ENCODE measurements around the gene EYA3. TPM values are rescaled to one million over a fixed set of nuclear protein-coding genes. Genes with fewer than 3 reads are reported as not detected.

Gene EYA3
- total and polyA plus RNA-seq, 2 donors from 2014 or later: 10.2 to 32.0 TPM

GRCh38 chr1:27938488-27938887 is 149.9 kb downstream of the EYA3 start:
- no peak for TF ChIP-seq CTCF (IDR thresholded peaks at IDR 0.05; ENCODE audit: borderline replicate concordance, extremely low read depth, insufficient read depth)
- peaks cover 0 to 6% (median 0%) of the 10 kb centered on the region in 3 donors for H3K4me1 ChIP-seq (ENCODE audit: control insufficient read depth in 2 of 3, insufficient read depth in 2 of 3, low read depth in 1 of 3, low read length in 3 of 3)
- intact Hi-C loops (cut with DNase I): no loop called here
- no peaks in the 10 kb centered on the region for H3K9me3 ChIP-seq (ENCODE audit: control insufficient read depth in 2 of 3, insufficient read depth in 1 of 3, low read length in 3 of 3)
- no peak for DNase-seq
- H3K4me3 ChIP-seq (ENCODE audit: low read length in 3 of 3): no peak overlapping the region
- H3K9ac ChIP-seq (ENCODE audit: low read length in 3 of 3): no peak overlapping the region
- no peaks in the 10 kb centered on the region for H3K36me3 ChIP-seq (ENCODE audit: control insufficient read depth in 2 of 3, insufficient read depth in 3 of 3, low read length in 3 of 3)
- H3K27ac ChIP-seq (ENCODE audit: low read depth in 2 of 2, low read length in 2 of 2): no peak overlapping the region
- H3K27me3 ChIP-seq (ENCODE audit: control insufficient read depth, insufficient read depth, low read length): no peaks in the 10 kb centered on the region
- no peak for FAIRE-seq

GRCh38 chr1:27937524-27937836 is 150.9 kb downstream of the EYA3 start:
- Histone ChIP-seq H3K27me3 (ENCODE audit: control insufficient read depth, insufficient read depth, low read length) (no peaks in the 10 kb centered on the region), H3K27ac (ENCODE audit: low read depth in 2 of 2, low read length in 2 of 2) (no peak overlapping the region), H3K9ac (ENCODE audit: low read length in 3 of 3) (no peak overlapping the region), H3K4me3 (ENCODE audit: low read length in 3 of 3) (no peak overlapping the region), H3K4me1 (ENCODE audit: control insufficient read depth in 2 of 3, insufficient read depth in 2 of 3, low read depth in 1 of 3, low read length in 3 of 3) (peaks cover 0 to 6% (median 0%) of the 10 kb centered on the region in 3 donors), H3K36me3 (ENCODE audit: control insufficient read depth in 2 of 3, insufficient read depth in 3 of 3, low read length in 3 of 3) (no peaks in the 10 kb centered on the region), H3K9me3 (ENCODE audit: control insufficient read depth in 2 of 3, insufficient read depth in 1 of 3, low read length in 3 of 3) (no peaks in the 10 kb centered on the region)
- FAIRE-seq: no peak
- no peak for TF ChIP-seq CTCF (IDR thresholded peaks at IDR 0.05; ENCODE audit: borderline replicate concordance, extremely low read depth, insufficient read depth)
- intact Hi-C loops (cut with DNase I): no loop called here
- DNase-seq: peak in 1 of 5 donors; percentile 12

- no peak for FAIRE-seq
- intact Hi-C loops (cut with DNase I): no loop called here
Measured at GRCh38 chr1:27936370-27936769, 152.0 kb downstream of the EYA3 start.

More at GRCh38 chr1:27936370-27936769, 152.0 kb downstream of the EYA3 start:
- H3K36me3 ChIP-seq (ENCODE audit: control insufficient read depth in 2 of 3, insufficient read depth in 3 of 3, low read length in 3 of 3): no peaks in the 10 kb centered on the region
- no peak overlapping the region for H3K27ac ChIP-seq (ENCODE audit: low read depth in 2 of 2, low read length in 2 of 2)
- no peak overlapping the region for H3K9ac ChIP-seq (ENCODE audit: low read length in 3 of 3)
- H3K4me1 ChIP-seq (ENCODE audit: control insufficient read depth in 2 of 3, insufficient read depth in 2 of 3, low read depth in 1 of 3, low read length in 3 of 3): peaks cover 0 to 6% (median 0%) of the 10 kb centered on the region in 3 donors
- H3K27me3 ChIP-seq (ENCODE audit: control insufficient read depth, insufficient read depth, low read length): no peaks in the 10 kb centered on the region
- TF ChIP-seq CTCF (IDR thresholded peaks at IDR 0.05; ENCODE audit: borderline replicate concordance, extremely low read depth, insufficient read depth): no peak
- no peaks in the 10 kb centered on the region for H3K9me3 ChIP-seq (ENCODE audit: control insufficient read depth in 2 of 3, insufficient read depth in 1 of 3, low read length in 3 of 3)
- H3K4me3 ChIP-seq (ENCODE audit: low read length in 3 of 3): no peak overlapping the region
- DNase-seq: peak in 1 of 5 donors; percentile 23

Data from kidney (tissue), 14 donors.